Ascending aorta (tissue), 2 donors: Measurements from ENCODE around the gene CIROP. TPM values are rescaled to one million over a fixed set of nuclear protein-coding genes. Genes with fewer than 3 reads are reported as not detected.

ENCODE experiments used
- DNase-seq, 2 donors: peaks; one replicate each; pipeline ENCODE4 v3.0.0-alpha.2; 2019; ENCODE audit warnings: low spot score in 2 of 2
- H3K27ac ChIP-seq, 2 donors: fragments of 200-600 bp; sonication (generic); one replicate each; pipeline ENCODE4 v1.5.1; 2016 to 2017; ENCODE audit warnings: mild to moderate bottlenecking in 1 of 2
- H3K27me3 ChIP-seq: fragments of 200-600 bp; sonication (generic); one replicate; pipeline ENCODE4 v1.5.1; 2017
- H3K36me3 ChIP-seq, 2 donors: fragments of 200-600 bp; sonication (generic); one replicate each; pipeline ENCODE4 v1.5.1; 2016
- H3K4me1 ChIP-seq, 2 donors: fragments of 200-600 bp; sonication (generic); one replicate each; pipeline ENCODE4 v1.5.1; 2016 to 2017; ENCODE audit warnings: mild to moderate bottlenecking in 1 of 2
- H3K4me3 ChIP-seq, 2 donors: fragments of 200-600 bp; sonication (generic); one replicate each; pipeline ENCODE4 v1.5.1; 2016 to 2017; ENCODE audit warnings: mild to moderate bottlenecking in 1 of 2
- H3K9me3 ChIP-seq, 2 donors: fragments of 200-600 bp; sonication (generic); one replicate each; pipeline ENCODE4 v1.5.1; 2016
- CTCF ChIP-seq, 3 experiments: fragments of 200-600 bp in 2 of 3; fragments of 450-650 bp in 1 of 3; sonication (generic) in 2 of 3; IDR thresholded peaks; one replicate each; pipeline ENCODE4 v1.5.1; 2016 to 2019; ENCODE audit warnings: antibody characterized with exemption in 3 of 3, mild to moderate bottlenecking in 1 of 3, moderate library complexity in 1 of 3
- intact Hi-C: fragments of 100-400 bp; cut with DNase I; formaldehyde crosslinking; loops from one replicate; pipeline ENCODE4 v1.15.1; 2023
- total RNA-seq: library from RNA; depleted of rRNA; stranded (reverse); fragments of >200 nt; gene quantifications from one replicate; pipeline ENCODE4 v1.1.0, GENCODE V29; 2016

Gene CIROP
- total RNA-seq, 1 donor from 2014 or later, result not detected

GRCh38 chr14:23079716-23080115, 25.1 kb downstream of the CIROP start:
- intact Hi-C loops, result no loop called here
- no peaks in the 10 kb centered on the region for H3K27me3 ChIP-seq
- peak overlapping the region; percentile 36 to 51 for H3K27ac ChIP-seq
- DNase-seq, result peak in 1 of 2 donors; percentile 39
- TF ChIP-seq CTCF (IDR thresholded peaks at IDR 0.05), result no peak
- H3K9me3 ChIP-seq, result no peaks in the 10 kb centered on the region
- no peak overlapping the region for H3K4me3 ChIP-seq
- H3K36me3 ChIP-seq, result peaks cover 92 to 94% of the 10 kb centered on the region in 2 donors
- peaks cover 3 to 4% of the 10 kb centered on the region in 2 donors for H3K4me1 ChIP-seq

- H3K27me3 ChIP-seq, result no peaks in the 10 kb centered on the region
- no peaks in the 10 kb centered on the region for H3K9me3 ChIP-seq
Measured at GRCh38 chr14:23078692-23079116, 26.1 kb downstream of the CIROP start.

GRCh38 chr14:23077962-23078361, 26.8 kb downstream of the CIROP start:
- H3K36me3 ChIP-seq, result peaks cover 92% of the 10 kb centered on the region in 2 donors
- no peaks in the 10 kb centered on the region for H3K9me3 ChIP-seq
- DNase-seq, result no peak
- no peaks in the 10 kb centered on the region for H3K27me3 ChIP-seq
- TF ChIP-seq CTCF (IDR thresholded peaks at IDR 0.05), result no peak
- peaks cover 3 to 4% of the 10 kb centered on the region in 2 donors for H3K4me1 ChIP-seq
- H3K4me3 ChIP-seq, result no peak overlapping the region
- H3K27ac ChIP-seq, result peak overlapping the region; percentile 51 to 58
- intact Hi-C loops, result loop anchor here (1.0 kb wide), 1 partner anchor 31 kb away; no protein-coding TSS in a partner anchor

More at GRCh38 chr14:23078692-23079116, 26.1 kb downstream of the CIROP start:
- DNase-seq, result peak; percentile 41 to 88
- Histone ChIP-seq H3K27ac (peak overlapping the region; percentile 51 to 58), H3K36me3 (peaks cover 92 to 93% of the 10 kb centered on the region in 2 donors), H3K4me1 (peaks cover 3 to 4% of the 10 kb centered on the region in 2 donors), H3K4me3 (no peak overlapping the region)
- intact Hi-C loops, result loop anchor here (1.0 kb wide), 1 partner anchor 31 kb away; no protein-coding TSS in a partner anchor
- no peak for TF ChIP-seq CTCF (IDR thresholded peaks at IDR 0.05)

- intact Hi-C loops, result no loop called here
- H3K27me3 ChIP-seq, result no peaks in the 10 kb centered on the region
- H3K4me1 ChIP-seq, result peaks cover 7 to 9% of the 10 kb centered on the region in 2 donors
- H3K9me3 ChIP-seq, result no peaks in the 10 kb centered on the region
- TF ChIP-seq CTCF (IDR thresholded peaks at IDR 0.05), result peak; percentile 21 to 67 (median 54)
- H3K36me3 ChIP-seq, result peaks cover 90 to 94% of the 10 kb centered on the region in 2 donors
- DNase-seq, result no peak
- no peak overlapping the region for H3K4me3 ChIP-seq
- H3K27ac ChIP-seq, result peak overlapping the region; percentile 10 to 30
Measured at GRCh38 chr14:23076785-23077408, 27.9 kb downstream of the CIROP start.

- no peaks in the 10 kb centered on the region for H3K27me3 ChIP-seq
- TF ChIP-seq CTCF (IDR thresholded peaks at IDR 0.05), result no peak
- no peak overlapping the region for H3K27ac ChIP-seq
- no peaks in the 10 kb centered on the region for H3K9me3 ChIP-seq
- H3K4me1 ChIP-seq, result peaks cover 11 to 16% of the 10 kb centered on the region in 2 donors
- intact Hi-C loops, result no loop called here
- H3K4me3 ChIP-seq, result no peak overlapping the region
- no peak for DNase-seq
- peaks cover 70 to 74% of the 10 kb centered on the region in 2 donors for H3K36me3 ChIP-seq
Measured at GRCh38 chr14:23074906-23075305, 29.9 kb downstream of the CIROP start.
